Measurements from ENCODE around the gene PALM.
"Not testable (repeated sequence)": the region's sequence is repeated elsewhere in the genome, so short reads cannot be mapped to it uniquely, and the experiment has no call there.

The PALM gene

GRCh38 chr19:708154-709143 lies at the start of gene PALM:
Gene PALM (plus strand): TSS chr19:708935. CDS start chr19:709147, 212 bp downstream.
- H3K4me3 Mint-ChIP-seq, result no peak within 1 kb of the TSS
- H3K4me1 Mint-ChIP-seq (ENCODE audit: low read depth), result no peaks in the 10 kb centered on the region
- no peaks in the 10 kb centered on the region for H3K9me3 Mint-ChIP-seq
- H3K27me3 Mint-ChIP-seq (ENCODE audit: low read depth), result peaks cover 27% of the 10 kb centered on the region
- no peak within 1 kb of the TSS for H3K27ac Mint-ChIP-seq
- H3K36me3 Mint-ChIP-seq (ENCODE audit: low read depth), result no peaks in the 10 kb centered on the region

- H3K27me3 Mint-ChIP-seq (ENCODE audit: low read depth), result no peaks in the 10 kb centered on the region
Measured at GRCh38 chr19:660793-661426, 47.8 kb upstream of the PALM start.

GRCh38 chr19:661427-662196 lies 47.1 kb upstream of the PALM start:
- peaks cover 9% of the 10 kb centered on the region for H3K36me3 Mint-ChIP-seq (ENCODE audit: low read depth)
- H3K4me3 Mint-ChIP-seq, result peak overlapping the region; percentile 98
- peak overlapping the region; percentile 96 for H3K27ac Mint-ChIP-seq
- no peaks in the 10 kb centered on the region for H3K27me3 Mint-ChIP-seq (ENCODE audit: low read depth)
- peaks cover 15% of the 10 kb centered on the region for H3K4me1 Mint-ChIP-seq (ENCODE audit: low read depth)
- H3K9me3 Mint-ChIP-seq, result no peaks in the 10 kb centered on the region

More at GRCh38 chr19:660793-661426, 47.8 kb upstream of the PALM start:
- Mint-ChIP-seq H3K9me3 (no peaks in the 10 kb centered on the region), H3K4me1 (ENCODE audit: low read depth) (peaks cover 18% of the 10 kb centered on the region), H3K4me3 (peak overlapping the region; percentile 98), H3K36me3 (ENCODE audit: low read depth) (peaks cover 11% of the 10 kb centered on the region), H3K27ac (peak overlapping the region; percentile 96)

DNA sequence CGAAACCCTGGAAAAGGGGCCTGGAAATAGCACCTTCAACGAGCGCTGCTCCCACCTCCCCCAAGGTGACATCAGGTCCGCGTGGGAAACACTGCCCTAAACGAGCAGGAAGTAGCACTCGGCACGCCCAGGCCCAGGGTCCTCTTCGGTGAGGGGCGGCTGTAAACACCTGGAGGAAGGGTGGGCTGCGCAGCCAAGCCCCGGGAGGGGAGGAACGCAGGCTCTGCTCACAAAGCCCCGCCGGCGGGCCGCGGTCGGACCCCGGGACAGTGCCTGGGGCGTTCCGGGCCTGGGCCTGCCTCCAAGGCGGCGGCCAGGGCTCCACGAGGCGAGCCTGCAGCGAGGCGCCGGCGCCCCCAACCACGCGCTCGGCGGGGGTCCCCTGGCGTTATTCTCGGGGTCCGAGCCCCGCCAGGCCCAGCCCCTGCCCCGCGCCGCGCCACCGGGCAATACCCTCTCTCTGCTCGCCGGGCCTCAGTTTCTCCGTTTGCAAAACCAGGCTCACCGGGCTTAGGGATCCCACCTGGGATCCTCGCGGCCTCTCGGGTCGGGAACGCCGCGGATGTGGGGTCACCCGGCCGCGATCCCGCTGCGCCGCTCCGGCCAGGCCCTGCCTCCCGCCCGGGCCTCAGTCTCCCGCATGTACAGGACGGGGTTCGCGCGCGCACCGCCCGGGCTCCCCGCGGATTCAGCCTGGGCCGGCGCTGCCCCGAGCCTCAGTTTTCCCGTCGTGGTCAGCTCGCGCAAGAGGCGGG lies 46.4 kb upstream of the PALM start:
- Mint-ChIP-seq H3K27me3 (ENCODE audit: low read depth) (no peaks in the 10 kb centered on the region), H3K27ac (peak overlapping the region; percentile 96), H3K9me3 (no peaks in the 10 kb centered on the region), H3K4me1 (ENCODE audit: low read depth) (peaks cover 15% of the 10 kb centered on the region), H3K4me3 (peak overlapping the region; percentile 98), H3K36me3 (ENCODE audit: low read depth) (peaks cover 9% of the 10 kb centered on the region)

DNA sequence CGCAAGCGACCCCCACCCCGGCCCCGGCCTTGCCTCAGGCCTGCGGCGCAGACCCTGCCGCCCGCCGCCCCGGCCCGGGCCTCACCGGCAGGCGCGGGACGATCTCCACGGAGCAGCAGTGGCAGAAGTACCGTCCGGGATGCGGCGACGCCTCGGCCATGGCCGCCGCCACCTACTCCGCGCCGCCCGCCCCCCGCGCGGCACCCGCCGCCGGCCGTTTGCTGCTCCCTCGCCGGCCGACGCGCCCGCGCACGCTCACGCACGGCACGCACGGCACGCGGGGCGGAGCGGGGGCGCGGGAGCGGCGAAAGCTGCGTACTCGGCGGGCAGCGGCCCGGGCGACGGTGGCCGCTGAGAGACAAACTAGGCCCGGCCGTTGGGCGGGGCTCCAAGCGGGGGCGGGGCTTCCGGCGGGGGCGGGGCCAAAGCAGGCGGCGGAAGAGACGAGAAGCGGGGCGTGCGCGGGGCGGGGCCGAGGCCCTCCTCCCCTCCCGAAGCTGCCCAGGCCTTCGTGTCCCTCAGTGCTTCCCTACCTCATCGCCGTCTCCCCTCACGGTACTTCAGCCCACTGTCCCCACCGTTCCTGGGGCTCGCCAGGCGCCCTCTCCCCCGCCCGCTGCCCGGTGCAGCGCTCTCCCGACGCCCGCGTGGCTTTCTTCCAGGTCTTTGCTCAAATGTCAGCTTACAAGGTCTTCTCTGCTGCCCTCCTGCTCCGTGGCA lies 45.6 kb upstream of the PALM start, which contains the start of gene RNF126:
Gene RNF126 (minus strand): TSS at position 253 of the 720 bp plus-strand sequence. CDS start 93 bp downstream, at position 160.
- H3K9me3 Mint-ChIP-seq, result no peaks in the 10 kb centered on the region
- H3K27me3 Mint-ChIP-seq (ENCODE audit: low read depth), result peaks cover 3% of the 10 kb centered on the region
- peaks cover 15% of the 10 kb centered on the region for H3K4me1 Mint-ChIP-seq (ENCODE audit: low read depth)
- peak within 1 kb of the TSS; percentile 96 for H3K27ac Mint-ChIP-seq
- H3K4me3 Mint-ChIP-seq, result peak within 1 kb of the TSS; percentile 98
- H3K36me3 Mint-ChIP-seq (ENCODE audit: low read depth), result peaks cover 9% of the 10 kb centered on the region

DNA sequence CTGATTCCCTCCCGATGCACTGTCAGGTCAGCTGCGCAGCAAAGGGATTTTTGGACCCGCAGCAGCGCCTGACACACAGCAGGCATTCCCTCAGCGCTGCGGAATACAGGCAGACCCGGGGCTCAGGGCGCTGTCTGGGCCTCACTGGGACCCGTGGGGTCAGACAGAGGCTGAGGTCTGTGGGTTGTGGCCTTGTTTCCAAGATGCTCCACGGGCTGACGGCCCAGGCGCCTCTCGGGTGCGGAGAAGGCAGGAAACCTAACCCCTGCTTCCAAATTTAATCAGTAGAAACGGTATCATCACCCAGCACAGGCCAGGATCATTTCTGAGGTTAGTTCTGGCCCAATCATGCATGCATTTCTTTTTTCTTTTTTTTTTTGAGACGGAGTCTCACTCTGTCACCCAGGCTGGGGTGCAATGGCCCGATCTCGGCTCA lies 45.0 kb upstream of the PALM start:
- Mint-ChIP-seq H3K9me3 (no peaks in the 10 kb centered on the region), H3K27me3 (ENCODE audit: low read depth) (peaks cover 8% of the 10 kb centered on the region), H3K4me1 (ENCODE audit: low read depth) (peaks cover 15% of the 10 kb centered on the region), H3K4me3 (peak overlapping the region; percentile 78), H3K27ac (peak overlapping the region; percentile 85), H3K36me3 (ENCODE audit: low read depth) (peaks cover 9% of the 10 kb centered on the region)

GRCh38 chr19:664913-665443 lies 43.8 kb upstream of the PALM start:
- Mint-ChIP-seq H3K4me3 (peak overlapping the region; percentile 10), H3K27me3 (ENCODE audit: low read depth) (peaks cover 14% of the 10 kb centered on the region), H3K27ac (peak overlapping the region; percentile 41), H3K4me1 (ENCODE audit: low read depth) (peaks cover 12% of the 10 kb centered on the region), H3K9me3 (no peaks in the 10 kb centered on the region), H3K36me3 (ENCODE audit: low read depth) (peaks cover 9% of the 10 kb centered on the region)

GRCh38 chr19:666985-667573 lies 41.7 kb upstream of the PALM start:
- not testable (repeated sequence) for H3K27ac Mint-ChIP-seq; H3K9me3 Mint-ChIP-seq; H3K4me3 Mint-ChIP-seq; H3K36me3 Mint-ChIP-seq (ENCODE audit: low read depth); H3K4me1 Mint-ChIP-seq (ENCODE audit: low read depth)
- peaks cover 14% of the 10 kb centered on the region for H3K27me3 Mint-ChIP-seq (ENCODE audit: low read depth)

DNA sequence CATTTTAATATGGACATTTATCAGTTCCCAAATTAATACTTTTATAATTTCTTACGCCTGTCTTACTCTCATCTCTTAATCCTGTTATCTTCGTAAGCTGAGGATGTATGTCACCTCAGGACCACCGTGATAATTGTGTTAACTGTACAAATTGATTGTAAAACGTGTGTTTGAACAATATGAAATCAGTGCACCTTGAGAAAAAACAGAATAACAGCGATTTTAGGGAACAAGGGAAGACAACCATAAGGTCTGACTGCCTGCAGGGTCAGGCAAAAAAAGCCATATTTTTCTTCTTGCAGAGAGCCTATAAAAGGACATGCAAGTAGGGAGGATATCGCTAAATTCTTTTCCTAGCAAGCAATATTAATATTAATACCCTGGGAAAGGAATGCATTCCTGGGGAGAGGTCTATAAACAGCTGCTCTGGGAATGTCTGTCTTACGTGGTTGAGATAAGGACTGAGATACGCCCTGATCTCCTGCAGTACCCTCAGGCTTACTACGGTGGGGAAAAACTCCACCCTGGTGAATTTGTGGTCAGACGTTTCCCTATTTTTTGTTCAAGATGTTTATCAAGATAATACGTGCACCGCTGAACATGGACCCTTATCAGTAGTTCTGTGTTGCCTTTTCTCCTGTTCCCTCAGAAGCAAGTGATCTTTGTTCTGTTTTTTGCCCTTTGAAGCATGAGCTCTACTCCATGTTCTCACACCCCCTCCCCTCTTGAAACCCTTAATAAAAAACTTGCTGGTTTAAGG lies 39.9 kb upstream of the PALM start:
- not testable (repeated sequence) for H3K4me1 Mint-ChIP-seq (ENCODE audit: low read depth); H3K4me3 Mint-ChIP-seq; H3K36me3 Mint-ChIP-seq (ENCODE audit: low read depth); H3K9me3 Mint-ChIP-seq; H3K27ac Mint-ChIP-seq
- H3K27me3 Mint-ChIP-seq (ENCODE audit: low read depth), result peaks cover 14% of the 10 kb centered on the region

- Mint-ChIP-seq H3K9me3 (no peaks in the 10 kb centered on the region), H3K27ac (no peak overlapping the region), H3K4me1 (ENCODE audit: low read depth) (no peaks in the 10 kb centered on the region), H3K4me3 (no peak overlapping the region), H3K27me3 (ENCODE audit: low read depth) (peaks cover 22% of the 10 kb centered on the region), H3K36me3 (ENCODE audit: low read depth) (no peaks in the 10 kb centered on the region)
Measured at GRCh38 chr19:670609-671075, 38.1 kb upstream of the PALM start.

- Mint-ChIP-seq H3K36me3 (ENCODE audit: low read depth) (no peaks in the 10 kb centered on the region), H3K9me3 (no peaks in the 10 kb centered on the region), H3K27ac (no peak overlapping the region), H3K4me3 (no peak overlapping the region), H3K27me3 (ENCODE audit: low read depth) (peaks cover 16% of the 10 kb centered on the region), H3K4me1 (ENCODE audit: low read depth) (no peaks in the 10 kb centered on the region)
Measured at GRCh38 chr19:674282-675151, 34.2 kb upstream of the PALM start.

Data from T-helper 1 cell treated with Interleukin-12 subunit alpha and Interleukin-12 subunit beta and Interleukin-4 antibody, amounts not matched to agents 30 μg/mL and 1 μg/mL, for 36 hours (primary cell).